ENCODE results near the gene NYAP2. TPM values are rescaled to one million over a fixed set of nuclear protein-coding genes. Genes with fewer than 3 reads are reported as not detected.

Gene NYAP2
- total and polyA plus RNA-seq, 12 donors = 0.04 TPM; not detected in 11

DNA sequence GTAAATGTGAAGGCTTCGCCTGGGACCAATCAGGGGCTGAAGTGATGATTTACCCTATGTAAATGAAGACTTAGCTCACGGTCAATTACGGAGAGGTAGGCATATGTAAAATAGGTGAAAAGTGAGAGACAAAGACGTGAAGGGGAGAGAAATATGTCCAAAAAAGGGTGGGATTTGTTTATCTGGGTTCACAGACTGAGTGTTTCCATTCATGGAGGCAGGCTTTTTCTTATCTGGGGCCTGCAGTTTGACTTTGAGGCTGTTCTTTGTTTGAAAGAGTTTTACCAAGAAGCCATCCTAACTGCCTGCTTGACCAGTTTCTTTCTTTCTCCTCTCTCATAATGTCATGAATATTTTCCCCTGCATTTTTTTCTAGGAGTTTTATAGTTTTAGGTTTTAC lies 202.7 kb downstream of the NYAP2 start:
- intact Hi-C loops (cut with DNase I) = no loop called here

GRCh38 chr2:225608136-225608535 lies 208.6 kb downstream of the NYAP2 start:
- no peaks in the 10 kb centered on the region for H3K27me3 ChIP-seq
- H3K36me3 ChIP-seq = no peaks in the 10 kb centered on the region
- DNase-seq (no peak), ATAC-seq (no peak)
- intact Hi-C loops (cut with DNase I) = no loop called here
- H3K27ac ChIP-seq = no peak overlapping the region
- WGBS, 2 donors = 10 to 42% methylated on average over 1 of the region's 1 CpG
- no peaks in the 10 kb centered on the region for H3K4me1 ChIP-seq
- no peaks in the 10 kb centered on the region for H3K9me3 ChIP-seq
- H3K4me3 ChIP-seq = no peak overlapping the region
- TF ChIP-seq CTCF (IDR thresholded peaks at IDR 0.05) = no peak

More for the DNA sequence above, 202.7 kb downstream of the NYAP2 start:
- Histone ChIP-seq H3K27me3 (no peaks in the 10 kb centered on the region), H3K4me3 (no peak overlapping the region), H3K9me3 (peaks cover 0 to 17% (median 6%) of the 10 kb centered on the region in 11 donors), H3K36me3 (no peaks in the 10 kb centered on the region), H3K27ac (no peak overlapping the region), H3K4me1 (no peaks in the 10 kb centered on the region)
- 76 to 77% methylated on average over 4 of the region's 4 CpGs for whole genome bisulfite sequencing, 2 donors
- no peak for TF ChIP-seq CTCF (IDR thresholded peaks at IDR 0.05)
- ATAC-seq (no peak), DNase-seq (no peak)

GRCh38 chr2:225612636-225613035 lies 213.1 kb downstream of the NYAP2 start:
- no peak for TF ChIP-seq CTCF (IDR thresholded peaks at IDR 0.05)
- Histone ChIP-seq H3K9me3 (no peaks in the 10 kb centered on the region), H3K27ac (no peak overlapping the region), H3K27me3 (no peaks in the 10 kb centered on the region), H3K4me1 (no peaks in the 10 kb centered on the region), H3K36me3 (no peaks in the 10 kb centered on the region), H3K4me3 (no peak overlapping the region)
- ATAC-seq (no peak), DNase-seq (no peak)
- intact Hi-C loops (cut with DNase I) = no loop called here
- 66 to 90% methylated on average over 1 of the region's 1 CpG for WGBS, 2 donors

DNA sequence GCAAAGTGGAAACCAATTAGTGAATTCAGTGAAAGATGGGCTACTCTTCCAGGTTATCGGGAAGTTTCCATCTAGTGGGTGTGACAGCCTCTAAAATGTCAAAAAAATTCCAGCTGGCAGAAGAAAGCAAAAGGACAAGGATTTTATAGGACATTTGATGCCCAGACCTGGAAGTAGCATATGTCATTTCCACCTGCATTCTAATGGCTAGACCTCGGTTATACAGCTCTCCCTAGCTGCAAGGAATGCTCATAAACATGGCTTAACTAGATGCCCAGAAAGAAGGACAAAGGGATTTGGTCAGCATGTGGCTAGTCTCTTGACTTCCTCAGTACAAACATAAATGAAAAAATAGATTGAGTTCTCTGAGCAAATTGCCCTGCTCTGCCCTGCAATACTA lies 215.4 kb downstream of the NYAP2 start:
- WGBS, 2 donors = 61 to 78% methylated on average over 2 of the region's 2 CpGs
- H3K4me1 ChIP-seq = no peaks in the 10 kb centered on the region

More for the DNA sequence above, 215.4 kb downstream of the NYAP2 start:
- no peak overlapping the region for H3K27ac ChIP-seq
- intact Hi-C loops (cut with DNase I) = no loop called here
- ATAC-seq (no peak), DNase-seq (no peak)
- TF ChIP-seq CTCF (IDR thresholded peaks at IDR 0.05) = no peak
- H3K36me3 ChIP-seq = no peaks in the 10 kb centered on the region
- no peaks in the 10 kb centered on the region for H3K9me3 ChIP-seq
- no peaks in the 10 kb centered on the region for H3K27me3 ChIP-seq
- no peak overlapping the region for H3K4me3 ChIP-seq

Data from heart right ventricle (tissue), 16 donors.